NT2/D1 (cell line): Measurements from ENCODE around the gene UBR4.

Source experiments
- YY1 ChIP-seq: IDR thresholded peaks from 2 replicates; pipeline ENCODE4 v1.6.1; 2011; ENCODE audit not compliant: insufficient read length, insufficient read depth
- ZNF274 ChIP-seq: IDR thresholded peaks from 2 replicates; pipeline ENCODE4 v1.6.1; 2011; ENCODE audit warnings: mild to moderate bottlenecking, low read depth, low read length

GRCh38 chr1:19130468-19130867, 79.6 kb downstream of the UBR4 start:
- no peak for TF ChIP-seq YY1
- TF ChIP-seq ZNF274, result no peak
